ENCODE measurements around the gene DCC. TPM values are rescaled to one million over a fixed set of nuclear protein-coding genes. Genes with fewer than 3 reads are reported as not detected.

DCC gene
- total and polyA plus RNA-seq, 5 donors = 0.02 to 0.28 (median 0.17) TPM; not detected in 2

DNA sequence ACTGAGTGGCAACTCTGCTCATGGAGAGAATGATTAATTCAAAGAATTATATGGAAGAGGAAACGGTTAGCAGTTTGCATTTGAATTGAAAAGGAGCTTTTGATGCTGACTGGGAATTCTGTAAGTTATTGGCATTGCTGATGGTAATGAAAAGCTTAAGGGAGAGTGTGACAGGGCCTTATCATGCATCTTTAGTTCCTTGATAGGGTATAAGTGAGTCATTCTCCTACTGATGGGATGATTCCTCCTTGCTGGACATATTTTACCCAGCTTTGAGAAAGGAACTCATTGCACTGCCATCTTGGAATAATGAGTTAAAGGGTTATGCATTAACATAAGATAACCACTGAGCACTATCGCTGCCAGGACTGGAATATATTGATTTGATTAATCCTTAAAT is 740.7 kb downstream of the DCC start:
- no peak for DNase-seq
- intact Hi-C loops (cut with DNase I) = no loop called here
- no peak for ATAC-seq
- Histone ChIP-seq H3K27ac (ENCODE audit: low read length) (no peak overlapping the region), H3K4me3 (ENCODE audit: low read length) (no peak overlapping the region), H3K9me3 (ENCODE audit: control insufficient read depth, low read length) (no peaks in the 10 kb centered on the region), H3K27me3 (ENCODE audit: control insufficient read depth, insufficient read depth) (no peaks in the 10 kb centered on the region), H3K4me1 (ENCODE audit: control insufficient read depth, insufficient read depth, low read length) (no peaks in the 10 kb centered on the region)
- 63% methylated on average over 2 of the region's 2 CpGs for WGBS

DNA sequence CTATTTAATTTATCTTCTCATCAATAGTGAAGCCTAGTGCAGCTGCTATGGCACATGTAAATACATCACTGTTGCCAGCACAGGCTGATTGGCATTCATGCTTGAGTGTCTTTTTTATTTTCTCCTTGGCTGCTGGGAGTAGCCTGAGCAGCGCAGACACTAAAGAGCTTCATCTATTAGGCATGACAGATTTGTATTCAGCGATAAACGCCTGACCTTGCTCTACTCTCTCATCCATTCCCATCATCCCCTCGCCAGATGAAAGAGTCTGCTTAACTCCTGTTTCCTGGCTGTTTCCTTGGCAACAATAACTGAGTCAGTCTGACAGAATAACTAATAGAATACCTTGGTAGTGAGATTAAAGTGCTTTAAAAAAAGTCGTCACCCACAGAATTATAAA is 753.6 kb downstream of the DCC start:
- no peaks in the 10 kb centered on the region for H3K27me3 ChIP-seq (ENCODE audit: control insufficient read depth, insufficient read depth)
- H3K4me3 ChIP-seq (ENCODE audit: low read length) = no peak overlapping the region
- 52% methylated on average over 5 of the region's 5 CpGs for WGBS
- intact Hi-C loops (cut with DNase I) = no loop called here
- no peak for DNase-seq
- ATAC-seq = no peak
- H3K4me1 ChIP-seq (ENCODE audit: control insufficient read depth, insufficient read depth, low read length) = no peaks in the 10 kb centered on the region
- no peaks in the 10 kb centered on the region for H3K9me3 ChIP-seq (ENCODE audit: control insufficient read depth, low read length)
- H3K27ac ChIP-seq (ENCODE audit: low read length) = no peak overlapping the region

GRCh38 chr18:53101536-53102105 is 761.6 kb downstream of the DCC start:
- H3K9me3 ChIP-seq (ENCODE audit: control insufficient read depth, low read length) = no peaks in the 10 kb centered on the region
- DNase-seq (no peak), ATAC-seq (no peak)
- no peak overlapping the region for H3K27ac ChIP-seq (ENCODE audit: low read length)
- H3K27me3 ChIP-seq (ENCODE audit: control insufficient read depth, insufficient read depth) = no peaks in the 10 kb centered on the region
- WGBS = 71% methylated on average over 5 of the region's 5 CpGs
- H3K4me1 ChIP-seq (ENCODE audit: control insufficient read depth, insufficient read depth, low read length) = no peaks in the 10 kb centered on the region
- H3K4me3 ChIP-seq (ENCODE audit: low read length) = no peak overlapping the region
- intact Hi-C loops (cut with DNase I) = no loop called here

DNA sequence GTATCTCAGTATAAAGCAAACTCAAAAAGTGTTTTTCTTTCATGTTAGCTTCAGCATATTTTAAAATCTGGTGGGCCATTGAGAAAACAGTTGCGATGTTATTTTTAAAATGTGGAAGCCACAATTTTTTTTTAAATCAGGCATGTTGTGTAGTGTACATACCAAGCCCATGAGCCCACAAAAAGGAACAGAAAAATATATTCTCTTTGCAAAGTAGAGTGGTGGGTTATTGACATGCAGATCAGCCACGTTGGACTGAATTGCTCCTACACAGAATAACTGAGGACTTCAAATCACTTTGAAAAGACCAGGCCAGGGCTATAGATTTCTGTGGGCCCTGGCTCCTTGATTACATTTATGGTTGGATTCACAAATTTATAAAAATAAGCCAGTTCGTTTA is 774.4 kb downstream of the DCC start:
- WGBS = 54% methylated on average over 3 of the region's 3 CpGs
- intact Hi-C loops (cut with DNase I) = no loop called here
- Histone ChIP-seq H3K9me3 (ENCODE audit: control insufficient read depth, low read length) (no peaks in the 10 kb centered on the region), H3K4me1 (ENCODE audit: control insufficient read depth, insufficient read depth, low read length) (no peaks in the 10 kb centered on the region), H3K27me3 (ENCODE audit: control insufficient read depth, insufficient read depth) (no peaks in the 10 kb centered on the region), H3K27ac (ENCODE audit: low read length) (no peak overlapping the region), H3K4me3 (ENCODE audit: low read length) (no peak overlapping the region)
- DNase-seq = no peak
- ATAC-seq = no peak

GRCh38 chr18:53115876-53116585 is 776.0 kb downstream of the DCC start:
- Histone ChIP-seq H3K4me3 (ENCODE audit: low read length) (peak overlapping the region; percentile 18), H3K4me1 (ENCODE audit: control insufficient read depth, insufficient read depth, low read length) (no peaks in the 10 kb centered on the region), H3K27ac (ENCODE audit: low read length) (no peak overlapping the region), H3K9me3 (ENCODE audit: control insufficient read depth, low read length) (no peaks in the 10 kb centered on the region), H3K27me3 (ENCODE audit: control insufficient read depth, insufficient read depth) (no peaks in the 10 kb centered on the region)
- intact Hi-C loops (cut with DNase I) = no loop called here
- DNase-seq (no peak), ATAC-seq (no peak)
- whole genome bisulfite sequencing = 56% methylated on average over 10 of the region's 10 CpGs

DNA sequence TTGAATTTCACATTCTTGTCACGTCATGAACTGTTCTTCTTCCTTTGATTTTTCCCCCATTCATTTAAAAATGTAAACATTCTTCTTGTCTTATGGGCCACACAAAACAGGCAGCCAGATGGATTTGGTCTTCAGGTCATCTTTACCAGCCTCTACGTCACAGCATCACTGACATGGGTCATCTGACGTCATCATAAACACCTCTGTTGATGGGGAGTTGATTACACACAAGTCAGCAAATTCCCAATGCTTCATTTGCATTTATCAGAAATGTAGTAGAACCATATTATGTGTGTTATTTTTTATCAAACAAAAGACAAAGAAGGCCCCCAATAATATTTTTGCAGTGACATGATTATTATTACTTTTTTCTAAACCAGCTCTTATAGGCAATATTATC is 777.9 kb downstream of the DCC start:
- no peaks in the 10 kb centered on the region for H3K27me3 ChIP-seq (ENCODE audit: control insufficient read depth, insufficient read depth)
- no peak overlapping the region for H3K27ac ChIP-seq (ENCODE audit: low read length)
- H3K4me3 ChIP-seq (ENCODE audit: low read length) = no peak overlapping the region
- H3K9me3 ChIP-seq (ENCODE audit: control insufficient read depth, low read length) = no peaks in the 10 kb centered on the region
- no peak for DNase-seq
- intact Hi-C loops (cut with DNase I) = no loop called here
- H3K4me1 ChIP-seq (ENCODE audit: control insufficient read depth, insufficient read depth, low read length) = no peaks in the 10 kb centered on the region
- 70% methylated on average over 3 of the region's 3 CpGs for WGBS
- ATAC-seq = no peak

DNA sequence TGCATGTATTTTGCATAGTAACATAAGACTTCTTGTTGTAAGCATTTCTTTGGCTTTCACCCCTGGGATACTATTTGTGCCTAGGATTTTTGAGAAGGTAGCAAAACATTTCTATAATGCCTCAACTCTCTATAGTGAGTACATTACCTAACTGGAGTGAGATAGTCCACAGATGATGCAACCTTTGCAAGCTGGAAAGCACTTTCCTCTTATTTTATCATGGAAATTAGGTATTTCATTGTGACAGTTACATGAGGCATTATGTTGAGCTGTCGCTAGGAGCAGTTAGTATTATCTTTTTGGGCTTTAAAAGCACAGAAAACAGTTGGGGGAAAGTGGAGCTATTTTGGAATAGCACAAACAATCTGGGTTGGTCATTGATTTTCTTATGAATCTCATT is 786.2 kb downstream of the DCC start:
- H3K27me3 ChIP-seq (ENCODE audit: control insufficient read depth, insufficient read depth) = no peaks in the 10 kb centered on the region
- H3K9me3 ChIP-seq (ENCODE audit: control insufficient read depth, low read length) = no peaks in the 10 kb centered on the region
- intact Hi-C loops (cut with DNase I) = no loop called here
- no peak overlapping the region for H3K4me3 ChIP-seq (ENCODE audit: low read length)
- ATAC-seq (no peak), DNase-seq (no peak)
- no peaks in the 10 kb centered on the region for H3K4me1 ChIP-seq (ENCODE audit: control insufficient read depth, insufficient read depth, low read length)
- 57% methylated on average over 1 of the region's 1 CpG for WGBS
- no peak overlapping the region for H3K27ac ChIP-seq (ENCODE audit: low read length)

DNA sequence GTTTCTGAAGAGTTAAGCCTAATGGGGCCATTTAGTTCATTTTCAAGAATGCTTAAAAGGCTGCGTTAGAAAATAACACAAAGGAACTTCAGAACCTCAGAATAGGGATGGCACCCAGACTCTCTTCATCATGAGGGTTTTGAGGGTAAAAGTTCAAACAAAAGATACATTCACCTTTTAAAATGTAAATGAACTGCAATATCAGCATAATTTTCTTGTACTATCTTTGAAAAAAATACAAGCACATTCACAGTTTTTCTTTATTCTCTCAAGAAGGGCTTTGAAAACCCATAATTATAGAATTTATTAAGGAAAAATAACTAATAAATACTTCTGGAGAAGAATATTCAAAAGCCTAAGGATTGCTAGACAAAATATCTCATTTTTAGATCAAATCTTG is 791.0 kb downstream of the DCC start:
- no peak for DNase-seq
- WGBS = 88% methylated on average over 1 of the region's 1 CpG
- Histone ChIP-seq H3K4me3 (ENCODE audit: low read length) (no peak overlapping the region), H3K4me1 (ENCODE audit: control insufficient read depth, insufficient read depth, low read length) (no peaks in the 10 kb centered on the region), H3K27ac (ENCODE audit: low read length) (no peak overlapping the region), H3K27me3 (ENCODE audit: control insufficient read depth, insufficient read depth) (no peaks in the 10 kb centered on the region), H3K9me3 (ENCODE audit: control insufficient read depth, low read length) (no peaks in the 10 kb centered on the region)
- intact Hi-C loops (cut with DNase I) = no loop called here
- ATAC-seq = no peak

DNA sequence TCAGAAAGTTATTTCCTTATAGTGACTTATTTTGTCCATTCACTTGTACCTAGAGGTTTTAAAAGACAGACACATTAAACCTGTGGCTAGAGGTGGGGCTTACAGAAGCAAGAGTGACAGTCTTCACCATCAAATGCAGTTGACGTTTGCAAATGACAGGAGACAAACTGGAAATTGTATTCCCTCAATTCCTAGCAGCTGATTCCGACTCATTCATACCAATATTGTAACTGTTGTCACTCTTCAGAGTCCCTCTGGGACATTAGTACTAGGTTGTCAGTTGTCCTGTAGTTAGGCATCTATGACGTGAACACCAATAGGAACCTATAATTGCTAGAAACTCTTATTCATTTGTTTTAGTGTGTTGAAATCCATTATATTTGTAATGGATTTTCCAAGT is 794.7 kb downstream of the DCC start:
- Histone ChIP-seq H3K4me3 (ENCODE audit: low read length) (no peak overlapping the region), H3K9me3 (ENCODE audit: control insufficient read depth, low read length) (peaks cover 3% of the 10 kb centered on the region), H3K4me1 (ENCODE audit: control insufficient read depth, insufficient read depth, low read length) (no peaks in the 10 kb centered on the region), H3K27me3 (ENCODE audit: control insufficient read depth, insufficient read depth) (no peaks in the 10 kb centered on the region), H3K27ac (ENCODE audit: low read length) (no peak overlapping the region)
- no peak for ATAC-seq
- WGBS = 68% methylated on average over 3 of the region's 3 CpGs
- DNase-seq = no peak
- intact Hi-C loops (cut with DNase I) = no loop called here

DNA sequence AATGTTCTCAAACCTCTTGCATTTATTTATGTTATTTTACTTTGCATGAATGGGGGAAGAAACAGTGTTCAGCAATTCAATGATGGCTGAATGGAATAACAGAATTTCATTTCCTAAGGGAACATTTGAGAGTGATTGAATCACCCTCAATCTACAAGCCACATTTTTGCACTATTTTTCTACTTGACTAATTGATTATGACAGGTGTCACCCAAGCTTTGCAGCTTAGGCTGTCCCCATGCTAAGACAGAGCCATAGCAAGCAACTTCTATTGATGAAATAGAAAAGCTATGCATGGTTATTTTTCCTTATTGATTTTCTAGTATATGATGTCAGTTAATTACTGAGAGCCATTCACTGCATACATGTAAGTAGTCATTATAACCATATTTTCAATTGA is 795.7 kb downstream of the DCC start:
- H3K27ac ChIP-seq (ENCODE audit: low read length) = no peak overlapping the region
- H3K27me3 ChIP-seq (ENCODE audit: control insufficient read depth, insufficient read depth) = no peaks in the 10 kb centered on the region
- no peak for DNase-seq
- intact Hi-C loops (cut with DNase I) = no loop called here
- peaks cover 3% of the 10 kb centered on the region for H3K9me3 ChIP-seq (ENCODE audit: control insufficient read depth, low read length)
- ATAC-seq = no peak
- no peaks in the 10 kb centered on the region for H3K4me1 ChIP-seq (ENCODE audit: control insufficient read depth, insufficient read depth, low read length)
- H3K4me3 ChIP-seq (ENCODE audit: low read length) = no peak overlapping the region

DNA sequence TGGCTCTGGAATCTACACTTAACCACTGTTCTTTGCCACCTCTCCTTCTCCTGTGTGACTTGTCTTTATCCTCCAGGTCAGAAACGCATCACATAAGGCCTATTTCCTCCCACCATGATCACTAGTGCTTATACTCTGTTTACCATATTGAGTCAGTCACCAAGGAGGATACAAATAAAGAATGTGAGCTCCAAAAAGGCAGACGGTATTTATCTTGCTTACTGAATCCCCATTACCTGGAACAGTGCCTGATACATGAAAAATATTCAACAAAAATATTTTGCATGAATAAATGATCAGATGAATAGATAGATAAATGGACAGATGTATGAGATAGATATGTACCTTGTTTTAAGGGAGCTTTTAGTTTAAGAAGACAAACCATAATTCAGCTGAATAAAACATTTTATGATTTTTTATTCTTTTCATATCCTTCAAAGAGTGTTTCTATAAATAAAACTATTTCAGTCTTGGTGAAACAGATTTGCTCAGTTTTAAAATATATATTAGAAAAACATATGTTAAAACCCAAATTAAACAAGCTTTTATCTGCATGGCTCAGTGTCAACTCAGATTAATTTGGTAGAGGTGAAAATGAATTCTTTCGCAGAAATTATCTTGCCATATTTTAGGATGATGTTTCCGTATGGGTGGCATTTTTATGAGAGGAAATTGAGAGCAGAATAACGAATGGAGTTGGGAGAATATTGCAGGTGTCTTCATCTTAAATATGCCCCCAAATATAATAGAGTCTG is 799.9 kb downstream of the DCC start:
- no peak overlapping the region for H3K27ac ChIP-seq (ENCODE audit: low read length)
- no peak overlapping the region for H3K4me3 ChIP-seq (ENCODE audit: low read length)
- intact Hi-C loops (cut with DNase I) = no loop called here
- H3K27me3 ChIP-seq (ENCODE audit: control insufficient read depth, insufficient read depth) = no peaks in the 10 kb centered on the region
- DNase-seq (no peak), ATAC-seq (no peak)
- no peaks in the 10 kb centered on the region for H3K4me1 ChIP-seq (ENCODE audit: control insufficient read depth, insufficient read depth, low read length)
- 68% methylated on average over 5 of the region's 5 CpGs for WGBS
- H3K9me3 ChIP-seq (ENCODE audit: control insufficient read depth, low read length) = peaks cover 3% of the 10 kb centered on the region

Measured in right cardiac atrium (tissue), 5 donors.